Progenitor cell of endocrine pancreas (in vitro differentiated cells): Measurements from ENCODE around the gene PARP6. TPM values are rescaled to one million over a fixed set of nuclear protein-coding genes. Genes with fewer than 3 reads are reported as not detected.
A peak's percentile ranks its signal among the peaks of the same experiment; 100 is the strongest.

Experiments
- DNase-seq: peaks from one replicate; pipeline ENCODE4 v3.0.0; 2021; ENCODE audit warnings: low spot score; ENCODE audit not compliant: unreplicated experiment
- H3K27ac Mint-ChIP-seq: 2 replicates; pipeline ENCODE4 v1.8.0; 2021; ENCODE audit warnings: mild to moderate bottlenecking, moderate library complexity, mixed read lengths
- H3K27me3 Mint-ChIP-seq: 2 replicates; pipeline ENCODE4 v1.8.0; 2021; ENCODE audit warnings: mixed read lengths
- H3K36me3 Mint-ChIP-seq: 2 replicates; pipeline ENCODE4 v1.8.0; 2022; ENCODE audit warnings: mixed read lengths; ENCODE audit not compliant: insufficient read depth
- H3K4me1 Mint-ChIP-seq: 2 replicates; pipeline ENCODE4 v1.8.0; 2021; ENCODE audit warnings: low read depth, mixed read lengths
- H3K4me3 Mint-ChIP-seq: 2 replicates; pipeline ENCODE4 v1.8.0; 2021; ENCODE audit warnings: low read depth, mild to moderate bottlenecking, moderate library complexity, mixed read lengths
- H3K9me3 Mint-ChIP-seq: 2 replicates; pipeline ENCODE4 v1.8.0; 2021; ENCODE audit warnings: low read depth, mixed read lengths
- total RNA-seq: library from RNA; stranded (reverse); gene quantifications from 2 replicates; pipeline ENCODE4 v1.2.1, GENCODE V29; 2021
- TF ChIP-seq, protein P1 (sequence below): fragments of 200-600 bp; sonication (generic); IDR thresholded peaks from one replicate; pipeline ENCODE4 v1.5.0; 2021; ENCODE audit warnings: antibody characterized with exemption, mild to moderate bottlenecking; ENCODE audit not compliant: unreplicated experiment

The PARP6 gene
- total RNA-seq, 1 donor from 2014 or later, result 134 TPM

GRCh38 chr15:72199205-72199515 lies 73.2 kb downstream of the PARP6 start:
- Mint-ChIP-seq H3K4me3 (no peak overlapping the region), H3K4me1 (peaks cover 1% of the 10 kb centered on the region), H3K27ac (no peak overlapping the region), H3K36me3 (peaks cover 24% of the 10 kb centered on the region), H3K27me3 (peaks cover 31% of the 10 kb centered on the region), H3K9me3 (no peaks in the 10 kb centered on the region)
- TF ChIP-seq, protein P1, sequence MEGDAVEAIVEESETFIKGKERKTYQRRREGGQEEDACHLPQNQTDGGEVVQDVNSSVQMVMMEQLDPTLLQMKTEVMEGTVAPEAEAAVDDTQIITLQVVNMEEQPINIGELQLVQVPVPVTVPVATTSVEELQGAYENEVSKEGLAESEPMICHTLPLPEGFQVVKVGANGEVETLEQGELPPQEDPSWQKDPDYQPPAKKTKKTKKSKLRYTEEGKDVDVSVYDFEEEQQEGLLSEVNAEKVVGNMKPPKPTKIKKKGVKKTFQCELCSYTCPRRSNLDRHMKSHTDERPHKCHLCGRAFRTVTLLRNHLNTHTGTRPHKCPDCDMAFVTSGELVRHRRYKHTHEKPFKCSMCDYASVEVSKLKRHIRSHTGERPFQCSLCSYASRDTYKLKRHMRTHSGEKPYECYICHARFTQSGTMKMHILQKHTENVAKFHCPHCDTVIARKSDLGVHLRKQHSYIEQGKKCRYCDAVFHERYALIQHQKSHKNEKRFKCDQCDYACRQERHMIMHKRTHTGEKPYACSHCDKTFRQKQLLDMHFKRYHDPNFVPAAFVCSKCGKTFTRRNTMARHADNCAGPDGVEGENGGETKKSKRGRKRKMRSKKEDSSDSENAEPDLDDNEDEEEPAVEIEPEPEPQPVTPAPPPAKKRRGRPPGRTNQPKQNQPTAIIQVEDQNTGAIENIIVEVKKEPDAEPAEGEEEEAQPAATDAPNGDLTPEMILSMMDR, result no peak
- DNase-seq, result no peak

- no peak for DNase-seq
- peaks cover 5% of the 10 kb centered on the region for H3K4me1 Mint-ChIP-seq
- peak overlapping the region; percentile 38 for H3K4me3 Mint-ChIP-seq
- TF ChIP-seq, protein P1, result no peak
- H3K36me3 Mint-ChIP-seq, result peaks cover 21% of the 10 kb centered on the region
- H3K9me3 Mint-ChIP-seq, result no peaks in the 10 kb centered on the region
- H3K27me3 Mint-ChIP-seq, result peaks cover 36% of the 10 kb centered on the region
- H3K27ac Mint-ChIP-seq, result peak overlapping the region; percentile 53
Measured at GRCh38 chr15:72198356-72199204, 73.8 kb downstream of the PARP6 start.

DNA sequence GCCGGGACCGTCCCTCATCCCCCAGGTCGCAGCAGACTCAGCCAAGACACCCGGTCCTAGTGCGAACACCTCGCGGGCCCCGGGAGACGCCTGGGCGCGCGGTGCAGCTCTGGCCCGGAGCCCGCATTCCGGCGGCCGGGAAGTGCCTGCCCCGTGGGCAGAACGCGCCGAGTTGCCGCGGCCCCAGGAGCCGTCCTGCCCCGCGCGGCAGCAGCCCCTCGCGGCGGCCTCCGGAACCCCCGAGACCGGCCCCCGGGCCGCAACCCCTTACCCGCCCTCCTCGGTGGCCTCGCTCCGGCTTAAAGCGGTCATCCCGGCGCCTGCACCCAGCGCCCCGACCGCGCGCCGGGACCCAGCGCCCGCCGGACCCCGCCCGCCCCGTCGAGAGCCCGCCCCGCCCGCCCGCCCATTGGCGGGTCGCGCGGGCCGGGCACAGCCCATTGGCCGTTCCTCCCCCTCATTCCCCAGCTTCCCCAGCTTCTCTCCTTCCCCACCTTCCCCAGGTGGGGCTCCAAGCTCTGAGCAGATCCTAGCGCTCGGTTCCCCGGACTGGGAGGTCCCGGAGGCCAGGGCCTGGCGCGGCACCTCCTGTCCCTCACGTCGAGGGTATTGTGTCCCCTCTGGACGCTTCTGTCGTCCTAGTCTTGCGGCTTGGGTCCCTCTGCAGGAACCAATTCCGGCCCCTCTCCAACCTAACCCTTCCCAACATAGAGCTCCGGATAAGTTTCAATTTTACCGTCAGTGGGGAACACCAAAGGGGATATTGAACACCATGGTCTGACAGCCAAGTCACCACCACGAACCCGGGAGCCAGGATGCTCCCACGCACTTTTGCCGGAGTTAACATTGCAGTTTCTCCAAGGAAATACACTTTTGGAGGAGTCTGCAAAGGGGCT lies 74.6 kb downstream of the PARP6 start, which contains the start of gene GRAMD2A:
TSS of gene GRAMD2A (minus strand) at position 328 of the 896 bp plus-strand sequence.
- peak within 1 kb of the TSS; percentile 68 for H3K4me3 Mint-ChIP-seq
- no peak for DNase-seq
- peaks cover 36% of the 10 kb centered on the region for H3K27me3 Mint-ChIP-seq
- no peaks in the 10 kb centered on the region for H3K9me3 Mint-ChIP-seq
- H3K36me3 Mint-ChIP-seq, result peaks cover 15% of the 10 kb centered on the region
- TF ChIP-seq, protein P1, result peak; percentile 13
- H3K4me1 Mint-ChIP-seq, result peaks cover 5% of the 10 kb centered on the region
- H3K27ac Mint-ChIP-seq, result peak within 1 kb of the TSS; percentile 53

DNA sequence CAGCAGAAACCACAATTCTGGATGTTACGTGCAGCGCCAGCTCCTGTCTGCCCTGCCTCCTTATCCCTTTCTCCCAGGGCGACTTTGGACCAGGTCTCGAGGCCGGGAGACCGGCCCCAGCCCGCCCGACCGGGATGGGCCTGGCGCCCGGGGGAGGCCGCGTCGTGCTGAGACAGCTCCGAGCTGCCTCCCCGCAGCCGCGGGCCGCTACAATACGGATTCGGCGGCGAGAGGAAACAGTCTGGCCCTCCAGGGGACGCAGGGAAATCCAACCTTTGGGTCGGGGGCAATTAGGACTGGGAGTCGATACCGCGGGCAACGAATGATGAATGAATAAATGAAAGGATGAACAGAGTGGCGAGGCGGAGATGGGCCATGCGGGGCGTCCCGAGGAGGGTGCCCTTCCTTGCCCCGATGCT lies 75.3 kb downstream of the PARP6 start:
- no peak for DNase-seq
- peaks cover 14% of the 10 kb centered on the region for H3K36me3 Mint-ChIP-seq
- TF ChIP-seq, protein P1, result no peak
- H3K4me3 Mint-ChIP-seq, result peak overlapping the region; percentile 68
- H3K4me1 Mint-ChIP-seq, result peaks cover 5% of the 10 kb centered on the region
- no peaks in the 10 kb centered on the region for H3K9me3 Mint-ChIP-seq
- H3K27ac Mint-ChIP-seq, result no peak overlapping the region
- H3K27me3 Mint-ChIP-seq, result peaks cover 40% of the 10 kb centered on the region

GRCh38 chr15:72196409-72197040 lies 75.8 kb downstream of the PARP6 start:
- Mint-ChIP-seq H3K36me3 (peaks cover 13% of the 10 kb centered on the region), H3K9me3 (no peaks in the 10 kb centered on the region), H3K4me1 (peaks cover 5% of the 10 kb centered on the region), H3K27ac (no peak overlapping the region), H3K4me3 (peak overlapping the region; percentile 56), H3K27me3 (peaks cover 40% of the 10 kb centered on the region)
- TF ChIP-seq, protein P1, result no peak
- DNase-seq, result no peak
